Breast epithelium (tissue), 4 donors: ENCODE results near the gene IGSF6. TPM values are rescaled to one million over a fixed set of nuclear protein-coding genes. Genes with fewer than 3 reads are reported as not detected.

Experiments
- DNase-seq, 2 donors: peaks; one replicate each; pipeline ENCODE4 v3.0.0-alpha.2; 2019; ENCODE audit warnings: low spot score in 2 of 2
- H3K27ac ChIP-seq, 2 donors: fragments of 200-600 bp; sonication (generic) in 1 of 2; one replicate each; pipeline ENCODE4 v1.5.1; 2016 to 2019; ENCODE audit warnings: mild to moderate bottlenecking in 1 of 2
- H3K27me3 ChIP-seq, 2 donors: fragments of 200-600 bp; sonication (generic) in 1 of 2; one replicate each; pipeline versions ENCODE4 v1.5.1 to v1.6.0; 2017 to 2019; ENCODE audit warnings: control low read depth in 1 of 2, mild to moderate bottlenecking in 1 of 2
- H3K36me3 ChIP-seq: fragments of 200-600 bp; one replicate; pipeline ENCODE4 v1.5.1; 2019
- H3K4me1 ChIP-seq, 2 donors: fragments of 200-600 bp; sonication (generic); one replicate each; pipeline ENCODE4 v1.5.1; 2016 to 2019; ENCODE audit warnings: control low read depth in 1 of 2
- H3K4me3 ChIP-seq, 3 donors: fragments of 200-600 bp; sonication (generic); 1 replicate in 2 of 3; 2 replicates in 1 of 3; pipeline ENCODE4 v1.5.1; 2016 to 2019; ENCODE audit warnings: mild to moderate bottlenecking in 3 of 3, moderate library complexity in 2 of 3
- H3K9me3 ChIP-seq, 2 donors: fragments of 200-600 bp; sonication (generic) in 1 of 2; one replicate each; pipeline ENCODE4 v1.5.1; 2016 to 2019; ENCODE audit warnings: control low read depth in 1 of 2
- CTCF ChIP-seq, 3 donors: fragments of 450-650 bp; IDR thresholded peaks; one replicate each; pipeline ENCODE4 v1.5.1; 2016 to 2017; ENCODE audit warnings: antibody characterized with exemption in 3 of 3, mild to moderate bottlenecking in 3 of 3, moderate library complexity in 3 of 3
- POLR2A ChIP-seq: fragments of 450-650 bp; IDR thresholded peaks from one replicate; pipeline ENCODE4 v1.6.1; 2016; ENCODE audit warnings: antibody characterized with exemption, mild to moderate bottlenecking, moderate library complexity
- POLR2AphosphoS5 ChIP-seq, 3 donors: sonication (generic); formaldehyde crosslinking; IDR thresholded peaks; one replicate each; pipeline ENCODE4 v1.6.1; 2017; ENCODE audit warnings: antibody characterized with exemption in 3 of 3
- intact Hi-C: fragments of 100-400 bp; cut with DNase I; formaldehyde crosslinking; loops from one replicate; pipeline ENCODE4 v1.15.1; 2023; ENCODE audit warnings: low total_unique reads
- total RNA-seq, 3 donors: library from RNA; depleted of rRNA; stranded (reverse); fragments of >200 nt; gene quantifications; one replicate each; pipeline ENCODE4 v1.1.0, GENCODE V29; 2016

IGSF6 gene
- total RNA-seq, 3 donors from 2014 or later, result 0.33 to 13.2 (median 6.7) TPM

DNA sequence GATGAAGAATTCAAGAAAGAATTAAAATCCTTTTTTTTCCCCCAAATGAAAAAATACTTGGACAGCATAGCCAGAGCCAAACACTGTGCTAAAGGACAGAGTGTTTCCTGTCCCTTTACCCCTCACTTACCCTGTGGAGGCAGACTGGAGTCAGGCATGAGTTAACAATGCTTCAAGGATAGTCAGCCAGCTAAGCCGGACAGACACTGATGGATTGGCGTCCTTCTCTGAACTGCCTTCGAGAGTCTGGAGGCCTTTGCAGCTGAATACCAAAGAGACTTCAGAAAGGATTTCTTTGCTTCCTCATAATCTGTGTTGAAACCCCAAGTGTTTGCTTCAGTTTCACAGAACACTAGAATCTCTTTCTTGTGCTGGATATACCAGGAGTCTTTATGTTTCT, 48.5 kb downstream of the IGSF6 start:
- Histone ChIP-seq H3K9me3 (no peaks in the 10 kb centered on the region), H3K4me3 (no peak overlapping the region), H3K27ac (no peak overlapping the region), H3K4me1 (peaks cover 0 to 3% of the 10 kb centered on the region in 2 donors), H3K27me3 (no peaks in the 10 kb centered on the region), H3K36me3 (no peaks in the 10 kb centered on the region)
- TF ChIP-seq CTCF (IDR thresholded peaks at IDR 0.05) (no peak), POLR2AphosphoS5 (IDR thresholded peaks at IDR 0.05) (no peak), POLR2A (no peak)
- DNase-seq, result no peak
- intact Hi-C loops, result no loop called here

DNA sequence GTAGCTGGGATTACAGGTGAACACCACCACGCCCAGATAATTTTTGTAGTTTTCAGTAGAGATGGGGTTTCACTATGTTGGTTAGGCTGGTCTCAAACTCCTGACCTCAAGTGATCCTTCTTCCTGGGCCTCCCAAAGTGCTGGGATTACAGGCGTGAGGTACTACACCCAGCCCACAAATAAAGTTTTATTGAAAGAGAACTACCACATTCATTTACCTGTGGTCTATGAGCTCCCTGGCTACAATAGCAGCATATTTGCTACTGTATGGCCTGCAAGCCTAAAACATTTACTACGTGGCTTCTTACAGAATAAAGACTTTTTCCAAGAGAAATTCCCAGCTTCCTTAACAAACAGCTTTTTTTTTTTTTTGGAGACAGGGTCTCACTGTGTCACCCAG, 49.6 kb downstream of the IGSF6 start:
- intact Hi-C loops, result no loop called here
- Histone ChIP-seq H3K9me3 (no peaks in the 10 kb centered on the region), H3K4me1 (no peaks in the 10 kb centered on the region), H3K27ac (no peak overlapping the region), H3K36me3 (no peaks in the 10 kb centered on the region), H3K4me3 (no peak overlapping the region), H3K27me3 (no peaks in the 10 kb centered on the region)
- DNase-seq, result no peak
- TF ChIP-seq POLR2AphosphoS5 (IDR thresholded peaks at IDR 0.05) (no peak), CTCF (IDR thresholded peaks at IDR 0.05) (no peak), POLR2A (no peak)

DNA sequence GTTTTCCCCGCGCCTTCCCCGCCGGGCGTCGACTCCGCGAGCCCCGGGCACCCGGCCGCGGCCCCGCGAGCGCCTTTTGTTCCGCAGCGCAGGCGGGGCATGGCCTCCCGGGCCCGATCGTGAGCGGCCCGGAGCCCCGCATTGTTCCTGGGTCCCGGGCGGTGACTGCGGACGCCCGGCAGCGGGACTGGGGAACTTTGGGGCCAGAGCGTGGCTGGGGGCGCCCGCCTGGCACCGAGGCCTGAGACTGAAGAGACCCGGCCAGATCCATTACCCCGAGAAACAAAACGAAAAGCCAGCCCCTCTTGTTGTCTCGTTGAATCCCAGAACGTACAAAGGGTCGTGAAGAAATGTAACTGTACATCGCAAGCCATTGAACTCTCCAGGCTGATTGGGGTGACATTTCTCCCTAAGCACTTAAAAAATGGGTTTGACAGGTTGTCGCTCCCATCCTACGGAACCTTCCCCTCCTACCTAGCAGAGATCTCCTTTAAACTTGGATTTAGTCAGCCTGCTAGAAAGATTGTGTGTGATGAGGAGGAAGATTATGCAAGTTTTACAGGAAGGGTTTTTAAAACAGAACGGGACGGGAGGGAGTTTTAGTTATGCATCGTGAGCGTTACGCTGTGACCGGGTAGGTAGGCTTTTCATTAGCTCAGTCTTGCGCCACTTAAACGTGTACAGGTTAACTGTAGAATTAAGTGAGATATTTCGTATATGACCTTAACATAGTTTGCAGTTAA, 52.2 kb downstream of the IGSF6 start:
- no peak for DNase-seq
- H3K27ac ChIP-seq, result peak overlapping the region; percentile 95 to 96
- no peaks in the 10 kb centered on the region for H3K9me3 ChIP-seq
- TF ChIP-seq POLR2AphosphoS5 (IDR thresholded peaks at IDR 0.05) (no peak), CTCF (IDR thresholded peaks at IDR 0.05) (no peak), POLR2A (no peak)
- no peaks in the 10 kb centered on the region for H3K4me1 ChIP-seq
- H3K4me3 ChIP-seq, result peak overlapping the region; percentile 63 to 93 (median 81)
- intact Hi-C loops, result no loop called here
- no peaks in the 10 kb centered on the region for H3K36me3 ChIP-seq
- no peaks in the 10 kb centered on the region for H3K27me3 ChIP-seq

- Histone ChIP-seq H3K27me3 (no peaks in the 10 kb centered on the region), H3K9me3 (no peaks in the 10 kb centered on the region), H3K4me3 (peak within 1 kb of the TSS; percentile 63 to 93 (median 81)), H3K4me1 (no peaks in the 10 kb centered on the region), H3K36me3 (no peaks in the 10 kb centered on the region), H3K27ac (peak within 1 kb of the TSS; percentile 95 to 96)
- peak; percentile 90 to 93 for DNase-seq
- intact Hi-C loops, result no loop called here
- peak; percentile 64 for TF ChIP-seq POLR2A
- peak; percentile 81 to 91 (median 90) for TF ChIP-seq POLR2AphosphoS5 (IDR thresholded peaks at IDR 0.05)
- no peak for TF ChIP-seq CTCF (IDR thresholded peaks at IDR 0.05)
These were observed 53.0 kb downstream of the IGSF6 start, which contains the start of gene METTL9 for GRCh38 chr16:21599122-21600030. METTL9 (plus strand) TSS chr16:21599577; CDS start chr16:21599734, 157 bp downstream.
